ENCODE measurements around the gene FOXJ3. TPM values are rescaled to one million over a fixed set of nuclear protein-coding genes. Genes with fewer than 3 reads are reported as not detected.
A peak's percentile ranks its signal among the peaks of the same experiment; 100 is the strongest.

The FOXJ3 gene
- total and polyA plus RNA-seq, 2 of the 13 experiments (the other 11 are each of a cell fraction or from before 2014, with no cell fraction given) = 16.6 to 48.5 TPM

- TF ChIP-seq NR2F2 (IDR thresholded peaks at IDR 0.05; ENCODE audit: borderline replicate concordance, low read depth) = no peak
- TF ChIP-seq ZNF660 (CRISPR knock-in tag; IDR thresholded peaks at IDR 0.05; ENCODE audit: borderline replicate concordance, low read depth) = no peak
- TF ChIP-seq ZNF788 (CRISPR knock-in tag; IDR thresholded peaks at IDR 0.05; ENCODE audit: borderline replicate concordance) = peak; percentile 23; the same call in 1 of the 2 replicates
- TF ChIP-seq RARG (CRISPR knock-in tag; IDR thresholded peaks at IDR 0.05; ENCODE audit: low read depth) = no peak
- TF ChIP-seq GFI1 (CRISPR knock-in tag; IDR thresholded peaks at IDR 0.05; ENCODE audit: borderline replicate concordance) = no peak
- TF ChIP-seq ZZZ3 (CRISPR knock-in tag; IDR thresholded peaks at IDR 0.05; ENCODE audit: borderline replicate concordance) = no peak
- no peak for TF ChIP-seq ZBED4 (CRISPR knock-in tag; IDR thresholded peaks at IDR 0.05; ENCODE audit: borderline replicate concordance)
- no peak for TF ChIP-seq PITX1 (CRISPR knock-in tag; IDR thresholded peaks at IDR 0.05)
- TF ChIP-seq, protein P1, sequence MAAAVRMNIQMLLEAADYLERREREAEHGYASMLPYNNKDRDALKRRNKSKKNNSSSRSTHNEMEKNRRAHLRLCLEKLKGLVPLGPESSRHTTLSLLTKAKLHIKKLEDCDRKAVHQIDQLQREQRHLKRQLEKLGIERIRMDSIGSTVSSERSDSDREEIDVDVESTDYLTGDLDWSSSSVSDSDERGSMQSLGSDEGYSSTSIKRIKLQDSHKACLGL (CRISPR knock-in tag; IDR thresholded peaks at IDR 0.05) = 0 out of 2 replicates have a peak, but pooled peaks have one; percentile 18
- TF ChIP-seq, protein P2, sequence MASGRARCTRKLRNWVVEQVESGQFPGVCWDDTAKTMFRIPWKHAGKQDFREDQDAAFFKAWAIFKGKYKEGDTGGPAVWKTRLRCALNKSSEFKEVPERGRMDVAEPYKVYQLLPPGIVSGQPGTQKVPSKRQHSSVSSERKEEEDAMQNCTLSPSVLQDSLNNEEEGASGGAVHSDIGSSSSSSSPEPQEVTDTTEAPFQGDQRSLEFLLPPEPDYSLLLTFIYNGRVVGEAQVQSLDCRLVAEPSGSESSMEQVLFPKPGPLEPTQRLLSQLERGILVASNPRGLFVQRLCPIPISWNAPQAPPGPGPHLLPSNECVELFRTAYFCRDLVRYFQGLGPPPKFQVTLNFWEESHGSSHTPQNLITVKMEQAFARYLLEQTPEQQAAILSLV (CRISPR knock-in tag; IDR thresholded peaks at IDR 0.05; ENCODE audit: borderline replicate concordance) = 0 out of 2 replicates have a peak, but pooled peaks have one; percentile 23
- TF ChIP-seq PTBP1 (IDR thresholded peaks at IDR 0.05; ENCODE audit: low read depth, low read length, poor library complexity, severe bottlenecking) = no peak
- no peak for TF ChIP-seq NFYB (CRISPR knock-in tag; IDR thresholded peaks at IDR 0.05)
- no peak for TF ChIP-seq HNF4G (IDR thresholded peaks at IDR 0.05; ENCODE audit: borderline replicate concordance, low read depth, low read length)
- TF ChIP-seq HNF4G (CRISPR knock-in tag; IDR thresholded peaks at IDR 0.05; ENCODE audit: borderline replicate concordance, low read depth) = no peak
- no peak for TF ChIP-seq ZNF275 (CRISPR knock-in tag; IDR thresholded peaks at IDR 0.05; ENCODE audit: borderline replicate concordance)
- no peak for TF ChIP-seq ZNF710 (CRISPR knock-in tag; IDR thresholded peaks at IDR 0.05; ENCODE audit: borderline replicate concordance)
- no peak for TF ChIP-seq NONO (IDR thresholded peaks at IDR 0.05)
- TF ChIP-seq NONO (CRISPR knock-in tag; conservative IDR thresholded peaks at IDR 0.05) = peak; percentile 46; the same call in 1 of the 2 replicates
- no peak for TF ChIP-seq ZNF83 (CRISPR knock-in tag; IDR thresholded peaks at IDR 0.05; ENCODE audit: borderline replicate concordance)
- no peak for TF ChIP-seq ATF3 (CRISPR knock-in tag; IDR thresholded peaks at IDR 0.05)
These were observed 169.4 kb downstream of the FOXJ3 start (continued) for GRCh38 chr1:42165511-42166210.
